ENCODE measurements around the gene ARHGEF6.

- TF ChIP-seq POLR2A (IDR thresholded peaks at IDR 0.05), result no peak
- TF ChIP-seq CTCF (IDR thresholded peaks at IDR 0.05), result no peak
Measured at GRCh38 chrX:136691028-136691809, 89.5 kb downstream of the ARHGEF6 start.

All from Peyer's patch (tissue), 4 donors.